ENCODE measurements around the gene GNAT1.

The GNAT1 gene

GRCh38 chr3:50150863-50151686 is 40.3 kb upstream of the GNAT1 start:
- POLR2A ChIA-PET = no interaction called here
- DNase-seq (ENCODE audit: low read depth, low spot score) = no peak
- H3K4me3 ChIP-seq (ENCODE audit: low read depth, low read length) = no peak overlapping the region
- CTCF ChIA-PET = interaction anchor here (1.6 to 2.2 kb wide), 3 partner anchors 13 to 43 kb away, joined by 3 to 6 read pairs (median 3); no protein-coding TSS in a partner anchor
- no peak for TF ChIP-seq CTCF (IDR thresholded peaks at IDR 0.05; ENCODE audit: insufficient read depth, low read length, missing control alignments)

GRCh38 chr3:50151728-50152127 is 39.7 kb upstream of the GNAT1 start:
- no peak for DNase-seq (ENCODE audit: low read depth, low spot score)
- H3K4me3 ChIP-seq (ENCODE audit: low read depth, low read length) = no peak overlapping the region
- no peak for TF ChIP-seq CTCF (IDR thresholded peaks at IDR 0.05; ENCODE audit: insufficient read depth, low read length, missing control alignments)
- CTCF ChIA-PET = interaction anchor here (1.6 to 2.2 kb wide), 4 partner anchors 12 to 43 kb away, joined by 3 to 6 read pairs (median 4); no protein-coding TSS in a partner anchor
- POLR2A ChIA-PET = no interaction called here

GRCh38 chr3:50153782-50154475 is 37.5 kb upstream of the GNAT1 start:
- no peak for TF ChIP-seq CTCF (IDR thresholded peaks at IDR 0.05; ENCODE audit: insufficient read depth, low read length, missing control alignments)
- no peak for DNase-seq (ENCODE audit: low read depth, low spot score)
- no peak overlapping the region for H3K4me3 ChIP-seq (ENCODE audit: low read depth, low read length)
- ChIA-PET CTCF (interaction anchor here (0.5 to 2.2 kb wide), 4 partner anchors 10 to 134 kb away, joined by 3 to 6 read pairs (median 4); no protein-coding TSS in a partner anchor), POLR2A (no interaction called here)

- ChIA-PET CTCF (interaction anchor here (0.5 kb wide), 1 partner anchor 135 kb away, joined by 4 read pairs; no protein-coding TSS in a partner anchor), POLR2A (no interaction called here)
- no peak for DNase-seq (ENCODE audit: low read depth, low spot score)
- no peak overlapping the region; the same call in 1 of the 2 replicates for H3K4me3 ChIP-seq (ENCODE audit: low read depth, low read length)
- peak; percentile 16 for TF ChIP-seq CTCF (IDR thresholded peaks at IDR 0.05; ENCODE audit: insufficient read depth, low read length, missing control alignments)
These were observed 37.0 kb upstream of the GNAT1 start for GRCh38 chr3:50154476-50154839.

GRCh38 chr3:50154840-50155490 is 36.4 kb upstream of the GNAT1 start, which contains the start of gene SEMA3F:
Gene SEMA3F (plus strand): TSS chr3:50155324. CDS start chr3:50159623, 4,299 bp downstream.
- CTCF ChIA-PET = no interaction called here
- TF ChIP-seq CTCF (IDR thresholded peaks at IDR 0.05; ENCODE audit: insufficient read depth, low read length, missing control alignments) = no peak
- peak within 1 kb of the TSS; percentile 53 for H3K4me3 ChIP-seq (ENCODE audit: low read depth, low read length)
- POLR2A ChIA-PET = interaction anchor here (1.4 kb wide), 1 partner anchor 10 kb away, joined by 6 read pairs; no protein-coding TSS in a partner anchor
- DNase-seq (ENCODE audit: low read depth, low spot score) = no peak
